ENCODE results near the gene TTF2.

TTF2 gene

GRCh38 chr1:117084231-117084630 lies 24.1 kb downstream of the TTF2 start:
- TF ChIP-seq TAF1 (IDR thresholded peaks at IDR 0.05; ENCODE audit: low read depth) (no peak), EGR1 (IDR thresholded peaks at IDR 0.05) (no peak), EP300 (IDR thresholded peaks at IDR 0.05; ENCODE audit: borderline replicate concordance) (no peak), NFIC (IDR thresholded peaks at IDR 0.05) (no peak), YY1 (IDR thresholded peaks at IDR 0.05; ENCODE audit: low read depth) (no peak), CEBPB (IDR thresholded peaks at IDR 0.05) (no peak), TCF12 (IDR thresholded peaks at IDR 0.05; ENCODE audit: low read depth) (no peak), RAD21 (IDR thresholded peaks at IDR 0.05; ENCODE audit: low read depth) (no peak), FOXM1 (IDR thresholded peaks at IDR 0.05; ENCODE audit: borderline replicate concordance, low read depth) (no peak), CREB1 (IDR thresholded peaks at IDR 0.05; ENCODE audit: low read depth) (no peak), TEAD4 (IDR thresholded peaks at IDR 0.05) (no peak), ZBTB7A (IDR thresholded peaks at IDR 0.05; ENCODE audit: low read depth) (no peak)
- TF ChIP-seq, protein P1, sequence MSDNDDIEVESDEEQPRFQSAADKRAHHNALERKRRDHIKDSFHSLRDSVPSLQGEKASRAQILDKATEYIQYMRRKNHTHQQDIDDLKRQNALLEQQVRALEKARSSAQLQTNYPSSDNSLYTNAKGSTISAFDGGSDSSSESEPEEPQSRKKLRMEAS (IDR thresholded peaks at IDR 0.05) = no peak

DNA sequence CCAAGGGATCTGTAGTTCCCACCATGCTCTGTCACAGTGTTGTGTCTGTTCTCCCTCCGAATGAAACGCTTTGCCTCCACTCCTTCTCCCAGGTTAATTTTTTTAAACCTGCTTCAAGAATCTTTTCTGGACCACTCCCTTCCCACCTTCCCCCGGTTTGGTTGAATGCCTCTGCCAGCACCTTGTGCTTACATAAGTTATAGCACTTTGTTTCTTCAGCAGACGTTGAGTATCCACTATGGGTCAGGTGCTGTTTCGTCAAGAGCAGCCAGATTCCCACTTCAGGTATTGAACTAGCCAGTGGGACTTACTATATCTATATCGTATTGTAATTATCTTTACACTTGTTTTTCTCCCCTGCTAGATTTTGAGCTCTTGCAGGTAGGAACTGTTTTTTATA lies 27.6 kb downstream of the TTF2 start:
- no peak for TF ChIP-seq EP300 (IDR thresholded peaks at IDR 0.05; ENCODE audit: borderline replicate concordance)
- no peak for TF ChIP-seq REST (IDR thresholded peaks at IDR 0.05; ENCODE audit: low read depth)
- no peak for TF ChIP-seq EGR1 (IDR thresholded peaks at IDR 0.05)
- TF ChIP-seq ZBTB7A (IDR thresholded peaks at IDR 0.05; ENCODE audit: low read depth) = no peak
- no peak for TF ChIP-seq TEAD4 (IDR thresholded peaks at IDR 0.05)
- TF ChIP-seq CEBPB (IDR thresholded peaks at IDR 0.05) = no peak
- TF ChIP-seq RAD21 (IDR thresholded peaks at IDR 0.05; ENCODE audit: low read depth) = no peak
- TF ChIP-seq, protein P2, sequence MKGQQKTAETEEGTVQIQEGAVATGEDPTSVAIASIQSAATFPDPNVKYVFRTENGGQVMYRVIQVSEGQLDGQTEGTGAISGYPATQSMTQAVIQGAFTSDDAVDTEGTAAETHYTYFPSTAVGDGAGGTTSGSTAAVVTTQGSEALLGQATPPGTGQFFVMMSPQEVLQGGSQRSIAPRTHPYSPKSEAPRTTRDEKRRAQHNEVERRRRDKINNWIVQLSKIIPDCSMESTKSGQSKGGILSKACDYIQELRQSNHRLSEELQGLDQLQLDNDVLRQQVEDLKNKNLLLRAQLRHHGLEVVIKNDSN (IDR thresholded peaks at IDR 0.05) = no peak
- no peak for TF ChIP-seq FOXM1 (IDR thresholded peaks at IDR 0.05; ENCODE audit: borderline replicate concordance, low read depth)
- TF ChIP-seq NFIC (IDR thresholded peaks at IDR 0.05) = no peak
- TF ChIP-seq YY1 (IDR thresholded peaks at IDR 0.05; ENCODE audit: low read depth) = no peak
- TF ChIP-seq TAF1 (IDR thresholded peaks at IDR 0.05; ENCODE audit: low read depth) = no peak
- TF ChIP-seq, protein P1 (IDR thresholded peaks at IDR 0.05) = no peak
- TF ChIP-seq TCF12 (IDR thresholded peaks at IDR 0.05; ENCODE audit: low read depth) = no peak
- TF ChIP-seq CREB1 (IDR thresholded peaks at IDR 0.05; ENCODE audit: low read depth) = no peak

- no peak for TF ChIP-seq YY1 (IDR thresholded peaks at IDR 0.05; ENCODE audit: low read depth)
- TF ChIP-seq TEAD4 (IDR thresholded peaks at IDR 0.05) = no peak
- no peak for TF ChIP-seq TCF12 (IDR thresholded peaks at IDR 0.05; ENCODE audit: low read depth)
- TF ChIP-seq NFIC (IDR thresholded peaks at IDR 0.05) = no peak
- TF ChIP-seq, protein P2 (IDR thresholded peaks at IDR 0.05) = no peak
- no peak for TF ChIP-seq CREB1 (IDR thresholded peaks at IDR 0.05; ENCODE audit: low read depth)
- TF ChIP-seq TAF1 (IDR thresholded peaks at IDR 0.05; ENCODE audit: low read depth) = no peak
- TF ChIP-seq EGR1 (IDR thresholded peaks at IDR 0.05) = no peak
- TF ChIP-seq REST (IDR thresholded peaks at IDR 0.05; ENCODE audit: low read depth) = no peak
- TF ChIP-seq FOXM1 (IDR thresholded peaks at IDR 0.05; ENCODE audit: borderline replicate concordance, low read depth) = no peak
- TF ChIP-seq RAD21 (IDR thresholded peaks at IDR 0.05; ENCODE audit: low read depth) = no peak
- TF ChIP-seq EP300 (IDR thresholded peaks at IDR 0.05; ENCODE audit: borderline replicate concordance) = no peak
- TF ChIP-seq CEBPB (IDR thresholded peaks at IDR 0.05) = no peak
Measured at GRCh38 chr1:117089996-117090395, 29.9 kb downstream of the TTF2 start.

DNA sequence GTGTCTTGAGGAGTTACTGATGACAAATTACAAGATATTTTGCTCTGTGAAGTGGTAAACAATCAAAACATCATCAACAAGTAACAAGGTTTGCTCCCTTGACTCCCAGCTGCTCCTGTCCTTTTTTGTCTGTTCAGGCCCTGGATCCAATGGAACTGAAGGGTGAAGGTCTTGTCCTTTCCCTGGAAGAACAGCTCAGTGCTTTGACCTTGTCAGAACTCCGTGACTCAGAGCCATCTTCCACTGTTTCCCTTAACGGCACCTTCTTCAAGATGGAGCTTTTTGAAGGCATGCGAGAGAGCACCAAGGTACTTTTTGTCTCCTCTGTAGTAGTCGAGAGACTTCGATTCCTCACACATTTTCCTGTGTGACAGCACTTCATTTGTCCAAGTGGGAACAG lies 32.5 kb downstream of the TTF2 start:
- TF ChIP-seq EGR1 (IDR thresholded peaks at IDR 0.05) (no peak), ZBTB7A (IDR thresholded peaks at IDR 0.05; ENCODE audit: low read depth) (no peak), CREB1 (IDR thresholded peaks at IDR 0.05; ENCODE audit: low read depth) (no peak), REST (IDR thresholded peaks at IDR 0.05; ENCODE audit: low read depth) (no peak), TEAD4 (IDR thresholded peaks at IDR 0.05) (no peak), NFIC (IDR thresholded peaks at IDR 0.05) (no peak)
- TF ChIP-seq, protein P2 (IDR thresholded peaks at IDR 0.05) = no peak
